ENCODE measurements around the gene TCTN3. TPM values are rescaled to one million over a fixed set of nuclear protein-coding genes. Genes with fewer than 3 reads are reported as not detected.

TCTN3 gene
- total RNA-seq, 2 experiments from 2014 or later: 18.6 to 20.2 TPM

- TF ChIP-seq CTCF (IDR thresholded peaks at IDR 0.05): no peak
- Histone ChIP-seq H3K36me3 (ENCODE audit: insufficient read depth, low read length) (peaks cover 58% of the 10 kb centered on the region), H3K27ac (ENCODE audit: low read depth in 1 of 2, low read length in 2 of 2) (no peak overlapping the region), H3K4me1 (ENCODE audit: insufficient read depth, low read length) (no peaks in the 10 kb centered on the region), H3K27me3 (ENCODE audit: control insufficient read depth in 1 of 2, insufficient read depth in 2 of 2, low read length in 2 of 2) (no peaks in the 10 kb centered on the region), H3K9me3 (ENCODE audit: control insufficient read depth in 1 of 2, insufficient read depth in 1 of 2, low read length in 2 of 2) (peaks cover 0 to 5% of the 10 kb centered on the region in 2 experiments), H3K4me3 (ENCODE audit: low read length) (no peak overlapping the region)
- no peak overlapping the region for H3K4me3 Mint-ChIP-seq
- H3K27ac Mint-ChIP-seq: no peak overlapping the region
- no peaks in the 10 kb centered on the region for H3K27me3 Mint-ChIP-seq
- POLR2A ChIA-PET: no interaction called here
- no peaks in the 10 kb centered on the region for H3K9me3 Mint-ChIP-seq
- peaks cover 98% of the 10 kb centered on the region for H3K36me3 Mint-ChIP-seq (ENCODE audit: low read depth)
- DNase-seq (no peak), ATAC-seq (ENCODE audit: poor library complexity) (no peak)
- intact Hi-C loops (cut with DNase I, micrococcal nuclease): no loop called here
- no peaks in the 10 kb centered on the region for H3K4me1 Mint-ChIP-seq (ENCODE audit: low read depth)
- CTCF ChIA-PET: no interaction called here
Measured at GRCh38 chr10:95618101-95618500, 75.6 kb downstream of the TCTN3 start.

DNA sequence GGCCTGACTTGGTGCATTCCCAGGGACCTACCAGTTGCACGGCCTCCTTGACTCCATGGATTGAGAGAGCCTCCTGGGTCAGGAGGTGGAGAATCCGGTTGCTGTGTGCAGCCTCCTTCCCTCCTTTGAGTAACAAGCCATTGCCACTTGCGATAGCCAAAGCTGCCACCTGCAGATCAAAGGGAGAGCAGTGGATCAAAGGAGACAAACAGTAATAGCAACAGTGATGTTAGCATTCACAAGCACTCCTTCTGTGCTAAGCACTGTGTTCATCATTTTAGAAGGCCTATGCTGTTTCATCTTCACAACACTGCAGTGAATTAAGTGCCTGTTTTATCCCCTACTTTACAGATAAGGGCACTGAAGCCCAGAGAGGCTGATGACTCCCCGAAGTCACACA lies 77.3 kb downstream of the TCTN3 start:
- ATAC-seq (ENCODE audit: poor library complexity) (no peak), DNase-seq (no peak)
- intact Hi-C loops (cut with DNase I, micrococcal nuclease): no loop called here
- no peak overlapping the region for H3K4me3 Mint-ChIP-seq
- H3K27ac ChIP-seq (ENCODE audit: low read depth in 1 of 2, low read length in 2 of 2): no peak overlapping the region
- no peaks in the 10 kb centered on the region for H3K9me3 Mint-ChIP-seq
- no peak for TF ChIP-seq CTCF (IDR thresholded peaks at IDR 0.05)
- no peaks in the 10 kb centered on the region for H3K27me3 Mint-ChIP-seq
- H3K27me3 ChIP-seq (ENCODE audit: control insufficient read depth in 1 of 2, insufficient read depth in 2 of 2, low read length in 2 of 2): no peaks in the 10 kb centered on the region
- H3K4me1 ChIP-seq (ENCODE audit: insufficient read depth, low read length): no peaks in the 10 kb centered on the region
- peaks cover 0 to 5% of the 10 kb centered on the region in 2 experiments for H3K9me3 ChIP-seq (ENCODE audit: control insufficient read depth in 1 of 2, insufficient read depth in 1 of 2, low read length in 2 of 2)
- H3K36me3 ChIP-seq (ENCODE audit: insufficient read depth, low read length): peaks cover 75% of the 10 kb centered on the region
- no peak overlapping the region for H3K4me3 ChIP-seq (ENCODE audit: low read length)
- no peaks in the 10 kb centered on the region for H3K4me1 Mint-ChIP-seq (ENCODE audit: low read depth)
- ChIA-PET CTCF (no interaction called here), POLR2A (interaction anchor here (0.6 kb wide), 1 partner anchor 14 kb away, joined by 3 read pairs; no protein-coding TSS in a partner anchor)
- H3K27ac Mint-ChIP-seq: no peak overlapping the region
- peaks cover 97% of the 10 kb centered on the region for H3K36me3 Mint-ChIP-seq (ENCODE audit: low read depth)

Other genes starting within 250 kb of the TCTN3 start
- gene SORBS1, start 132.6 kb downstream of the TCTN3 start, total RNA-seq: 1 to 10 TPM; 1.4 to 1.8 TPM
- gene ALDH18A1, start 37.2 kb downstream of the TCTN3 start, total RNA-seq: 10 to 100 TPM in 1 of 2 experiments, 1 to 10 TPM in 1; 9.6 to 12.6 TPM
- under 1 TPM; 0.64 to 0.82 TPM for gene ENTPD1, start 62.2 kb upstream of the TCTN3 start, total RNA-seq
- gene CC2D2B, start 214.0 kb upstream of the TCTN3 start, total RNA-seq: not detected